HepG2 (cell line): ENCODE data around the gene CHKB. TPM values are rescaled to one million over a fixed set of nuclear protein-coding genes. Genes with fewer than 3 reads are reported as not detected.

Experiments
- ADNP ChIP-seq: sonication (generic); formaldehyde crosslinking; IDR thresholded peaks from 2 replicates; pipeline ENCODE4 v1.4.0; 2020; ENCODE audit warnings: missing genetic modification reagents
- CHD2 ChIP-seq: IDR thresholded peaks from 2 replicates; pipeline ENCODE4 v1.6.1; 2011; ENCODE audit warnings: low read depth, low read length, improper control_type of control experiment
- GTF3A ChIP-seq: sonication (generic); formaldehyde crosslinking; conservative IDR thresholded peaks from 2 replicates; pipeline ENCODE4 v1.4.0; 2020; ENCODE audit warnings: mild to moderate bottlenecking, missing genetic modification reagents
- GZF1 ChIP-seq: sonication (generic); formaldehyde crosslinking; IDR thresholded peaks from 2 replicates; pipeline ENCODE4 v1.5.1; 2020; ENCODE audit warnings: mild to moderate bottlenecking, missing genetic modification reagents
- HINFP ChIP-seq: sonication (generic); formaldehyde crosslinking; IDR thresholded peaks from 2 replicates; pipeline ENCODE4 v1.4.0; 2020; ENCODE audit warnings: low read depth, mild to moderate bottlenecking, missing genetic modification reagents
- NR2F2 ChIP-seq: IDR thresholded peaks from 2 replicates; pipeline ENCODE4 v1.6.1; 2012; ENCODE audit warnings: low read depth, inconsistent platforms, borderline replicate concordance
- PHF5A ChIP-seq: IDR thresholded peaks from one replicate; pipeline ENCODE4 v1.6.1; 2018; ENCODE audit warnings: low read depth, missing genetic modification reagents; ENCODE audit not compliant: unreplicated experiment
- TFE3 ChIP-seq: IDR thresholded peaks from 2 replicates; pipeline ENCODE4 v1.6.1; 2016
- UBTF ChIP-seq: sonication (generic); formaldehyde crosslinking; IDR thresholded peaks from 2 replicates; pipeline ENCODE4 v1.4.0; 2020; ENCODE audit warnings: mild to moderate bottlenecking, missing genetic modification reagents
- ZBTB37 ChIP-seq: sonication (generic); formaldehyde crosslinking; IDR thresholded peaks from 2 replicates; pipeline ENCODE4 v1.4.0; 2020; ENCODE audit warnings: mild to moderate bottlenecking, missing genetic modification reagents
- ZMYM3 ChIP-seq: sonication (generic); formaldehyde crosslinking; IDR thresholded peaks from 2 replicates; pipeline ENCODE4 v1.5.1; 2020; ENCODE audit warnings: mild to moderate bottlenecking, missing genetic modification reagents
- ZNF124 ChIP-seq: sonication (generic); formaldehyde crosslinking; IDR thresholded peaks from 2 replicates; pipeline ENCODE4 v1.4.0; 2020; ENCODE audit warnings: missing genetic modification reagents
- ZNF180 ChIP-seq: sonication (generic); formaldehyde crosslinking; IDR thresholded peaks from 2 replicates; pipeline ENCODE4 v1.4.0; 2020; ENCODE audit warnings: low read depth, missing genetic modification reagents, borderline replicate concordance
- ZNF512B ChIP-seq: sonication (generic); formaldehyde crosslinking; IDR thresholded peaks from 2 replicates; pipeline ENCODE4 v1.5.1; 2020; ENCODE audit warnings: missing genetic modification reagents, mild to moderate bottlenecking, borderline replicate concordance
- ZNF513 ChIP-seq: sonication (generic); formaldehyde crosslinking; conservative IDR thresholded peaks from 2 replicates; pipeline ENCODE4 v1.5.0; 2020; ENCODE audit warnings: missing genetic modification reagents
- ZNF878 ChIP-seq: sonication (generic); formaldehyde crosslinking; IDR thresholded peaks from 2 replicates; pipeline ENCODE4 v1.8.1; 2023; ENCODE audit warnings: mild to moderate bottlenecking, missing genetic modification reagents, moderate library complexity
- polyA plus RNA-seq, 8 experiments: library from polyadenylated mRNA; depleted of rRNA in 3 of 8; stranded (reverse) in 7 of 8; unstranded in 1 of 8; fragments of >200 nt; fragmentation: Illumina TruSeq in 4 of 8; extraction: Trizol in 4 of 8; gene quantifications; 2 replicates each; pipeline versions ENCODE4 v1.2.1 to v1.2.3, GENCODE V29; 2011 to 2016; ENCODE audit warnings: low read depth in 4 of 8, missing spikeins in 1 of 8, mixed read lengths in 1 of 8; ENCODE audit not compliant: insufficient read depth in 1 of 8
- total RNA-seq, 5 experiments: library from RNA; depleted of rRNA; stranded (reverse); fragments of >200 nt; fragmentation: Illumina TruSeq; extraction: Trizol; gene quantifications; 2 replicates each; pipeline ENCODE4 v1.2.3, GENCODE V29; 2016; ENCODE audit warnings: low read depth in 1 of 5

Gene CHKB
- total and polyA plus RNA-seq, 2 of the 13 experiments (the other 11 are each of a cell fraction or from before 2014, with no cell fraction given), result 24.5 to 42.7 TPM

- TF ChIP-seq TFE3 (CRISPR knock-in tag) (0 out of 2 replicates have a peak, but pooled peaks have one; percentile 35), ZNF878 (no peak), ZMYM3 (CRISPR knock-in tag) (no peak), ZBTB37 (CRISPR knock-in tag) (no peak), CHD2 (no peak), HINFP (CRISPR knock-in tag) (peak; percentile 83; the same call in 1 of the 2 replicates), ZNF180 (CRISPR knock-in tag) (no peak), ZNF124 (CRISPR knock-in tag) (no peak), UBTF (CRISPR knock-in tag) (no peak), ZNF512B (no peak), GTF3A (CRISPR knock-in tag) (no peak), ZNF513 (CRISPR knock-in tag) (no peak), PHF5A (CRISPR knock-in tag) (peak; percentile 48), NR2F2 (peak; percentile 18; the same call in 1 of the 2 replicates), ADNP (no peak), GZF1 (CRISPR knock-in tag) (no peak)
Measured at GRCh38 chr22:50562523-50563412, 19.9 kb downstream of the CHKB start, which contains the start of gene SYCE3 (continued).
